WI38 (cell line): ENCODE data around the gene PDK3.

Experiments used
- H3K4me3 ChIP-seq: 2 replicates; pipeline ENCODE4 v1.5.1; 2011; ENCODE audit warnings: low read depth, mild to moderate bottlenecking, control low read depth, low read length
- TF ChIP-seq, protein P1 (sequence below): IDR thresholded peaks from 2 replicates; pipeline ENCODE4 v1.5.1; 2012; ENCODE audit warnings: low read depth, mild to moderate bottlenecking, control low read depth, low read length

PDK3 gene

GRCh38 chrX:24508375-24508774 lies 43.3 kb downstream of the PDK3 start:
- H3K4me3 ChIP-seq: no peak overlapping the region
- TF ChIP-seq, protein P1, sequence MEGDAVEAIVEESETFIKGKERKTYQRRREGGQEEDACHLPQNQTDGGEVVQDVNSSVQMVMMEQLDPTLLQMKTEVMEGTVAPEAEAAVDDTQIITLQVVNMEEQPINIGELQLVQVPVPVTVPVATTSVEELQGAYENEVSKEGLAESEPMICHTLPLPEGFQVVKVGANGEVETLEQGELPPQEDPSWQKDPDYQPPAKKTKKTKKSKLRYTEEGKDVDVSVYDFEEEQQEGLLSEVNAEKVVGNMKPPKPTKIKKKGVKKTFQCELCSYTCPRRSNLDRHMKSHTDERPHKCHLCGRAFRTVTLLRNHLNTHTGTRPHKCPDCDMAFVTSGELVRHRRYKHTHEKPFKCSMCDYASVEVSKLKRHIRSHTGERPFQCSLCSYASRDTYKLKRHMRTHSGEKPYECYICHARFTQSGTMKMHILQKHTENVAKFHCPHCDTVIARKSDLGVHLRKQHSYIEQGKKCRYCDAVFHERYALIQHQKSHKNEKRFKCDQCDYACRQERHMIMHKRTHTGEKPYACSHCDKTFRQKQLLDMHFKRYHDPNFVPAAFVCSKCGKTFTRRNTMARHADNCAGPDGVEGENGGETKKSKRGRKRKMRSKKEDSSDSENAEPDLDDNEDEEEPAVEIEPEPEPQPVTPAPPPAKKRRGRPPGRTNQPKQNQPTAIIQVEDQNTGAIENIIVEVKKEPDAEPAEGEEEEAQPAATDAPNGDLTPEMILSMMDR: no peak

GRCh38 chrX:24513416-24513815 lies 48.3 kb downstream of the PDK3 start:
- H3K4me3 ChIP-seq: no peak overlapping the region
- TF ChIP-seq, protein P1: no peak

DNA sequence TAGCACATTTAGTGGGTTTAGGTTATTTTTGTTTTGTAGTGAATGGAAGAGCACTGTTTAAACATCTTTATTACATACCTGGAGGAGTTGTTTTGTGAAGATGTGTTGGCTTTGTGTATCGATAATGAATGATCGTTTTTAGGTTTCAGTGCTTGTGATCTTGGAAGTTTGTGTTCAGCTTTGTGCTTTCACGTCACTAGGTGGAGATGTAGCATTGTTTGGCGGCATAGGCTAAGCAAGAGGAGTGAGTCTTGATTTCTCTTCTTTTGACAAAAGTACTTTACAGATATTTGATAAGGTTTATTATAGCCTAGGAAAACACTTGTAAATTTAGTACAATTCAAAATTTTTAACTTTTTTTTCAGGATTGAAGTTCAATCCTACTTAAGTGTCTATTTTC lies 50.4 kb downstream of the PDK3 start:
- H3K4me3 ChIP-seq: no peak overlapping the region
- TF ChIP-seq, protein P1: no peak

GRCh38 chrX:24520472-24520871 lies 55.4 kb downstream of the PDK3 start:
- no peak overlapping the region for H3K4me3 ChIP-seq
- TF ChIP-seq, protein P1: no peak

DNA sequence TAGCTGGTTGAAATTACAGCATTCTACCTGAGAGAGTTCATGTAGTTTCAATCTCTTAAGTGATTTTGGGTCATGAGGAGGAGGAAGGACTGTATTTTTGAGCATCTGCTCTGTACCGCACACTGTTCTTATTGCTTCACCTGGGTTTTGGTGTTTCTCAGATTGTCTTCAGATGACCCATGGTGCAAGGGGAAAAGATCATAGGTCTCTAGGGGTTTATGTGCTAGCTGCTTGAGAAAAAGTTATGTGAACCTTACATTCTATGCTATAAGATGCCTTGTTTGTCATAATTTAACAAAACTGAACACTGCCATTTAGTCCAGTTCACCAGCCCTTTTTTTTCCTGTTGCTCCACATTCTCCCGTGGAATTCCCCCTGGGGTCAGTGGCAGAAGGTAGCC lies 60.4 kb downstream of the PDK3 start:
- TF ChIP-seq, protein P1: no peak

DNA sequence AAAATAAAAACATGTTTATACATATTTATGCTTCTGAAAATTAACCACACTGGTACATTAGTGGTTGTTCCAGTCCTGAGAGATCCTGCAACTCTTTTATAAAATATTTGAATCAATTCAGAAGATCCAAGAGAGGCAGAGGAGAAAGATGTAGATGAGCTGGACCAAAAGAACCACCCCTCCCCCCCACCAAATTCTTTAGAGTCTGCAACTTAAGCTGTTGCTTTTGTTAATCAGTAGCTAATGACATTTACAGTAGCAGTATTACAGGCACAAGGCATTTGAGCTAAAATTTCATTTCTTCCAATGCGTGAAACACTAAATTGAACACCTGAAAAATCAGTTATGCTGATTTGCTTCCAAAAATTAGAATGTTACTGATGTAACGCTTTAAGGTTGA lies 61.5 kb downstream of the PDK3 start:
- no peak overlapping the region for H3K4me3 ChIP-seq
- TF ChIP-seq, protein P1: no peak

More for the DNA sequence above, 60.4 kb downstream of the PDK3 start:
- no peak overlapping the region for H3K4me3 ChIP-seq

GRCh38 chrX:24528605-24529004 lies 63.5 kb downstream of the PDK3 start:
- no peak overlapping the region for H3K4me3 ChIP-seq
- TF ChIP-seq, protein P1: no peak
